DOHH2 (cell line): Measurements from ENCODE around the gene UPK3A.

Experiments
- EZH2phosphoT487 ChIP-seq: fragments of 200-600 bp; sonication (generic); IDR thresholded peaks from 2 replicates; pipeline ENCODE4 v1.6.1; 2017; ENCODE audit warnings: borderline replicate concordance, mild to moderate bottlenecking, antibody characterized with exemption, low read length, moderate library complexity, mixed read lengths
- TF ChIP-seq, protein P1 (sequence below): fragments of 200-600 bp; sonication (generic); IDR thresholded peaks from one replicate; pipeline ENCODE4 v1.5.1; 2014; ENCODE audit warnings: antibody characterized with exemption, mild to moderate bottlenecking, low read depth, low read length; ENCODE audit not compliant: poor library complexity, severe bottlenecking

DNA sequence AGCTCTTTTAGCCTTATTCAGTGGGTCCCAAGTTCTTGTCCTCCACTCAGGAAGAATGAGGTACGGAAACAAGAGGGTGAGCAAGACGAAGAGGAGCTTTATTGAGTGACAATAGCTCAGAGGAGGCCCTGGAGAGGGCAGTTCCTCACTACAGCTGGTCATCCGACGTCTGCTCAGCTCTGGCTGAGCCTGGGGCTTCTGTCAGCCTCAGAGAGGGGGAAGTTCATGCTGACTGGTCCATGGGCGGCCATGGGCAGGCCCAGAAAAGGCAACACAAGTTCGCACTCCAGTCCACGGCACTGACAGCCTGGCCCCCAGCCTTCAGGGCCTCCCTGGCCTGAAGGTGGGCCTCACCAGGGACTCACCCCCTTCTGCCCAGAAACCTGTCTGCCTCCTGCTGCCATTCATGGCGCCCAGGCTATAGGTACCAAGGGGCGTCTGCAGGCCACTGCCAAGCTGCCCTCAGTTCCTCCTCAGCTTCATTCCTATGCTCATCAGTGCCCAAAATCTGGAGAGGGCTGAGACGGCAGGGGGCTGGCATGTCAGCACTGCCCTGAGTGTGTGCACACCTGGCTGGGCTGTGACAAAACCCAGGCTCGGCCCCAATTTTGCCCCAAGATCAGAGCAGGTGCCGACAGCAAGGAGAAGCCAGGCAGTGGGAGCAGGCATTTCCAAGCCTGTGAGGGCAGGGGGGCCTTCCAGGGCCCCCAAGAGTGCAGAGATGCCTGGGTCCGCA, 22.4 kb upstream of the UPK3A start:
- TF ChIP-seq, protein P1, sequence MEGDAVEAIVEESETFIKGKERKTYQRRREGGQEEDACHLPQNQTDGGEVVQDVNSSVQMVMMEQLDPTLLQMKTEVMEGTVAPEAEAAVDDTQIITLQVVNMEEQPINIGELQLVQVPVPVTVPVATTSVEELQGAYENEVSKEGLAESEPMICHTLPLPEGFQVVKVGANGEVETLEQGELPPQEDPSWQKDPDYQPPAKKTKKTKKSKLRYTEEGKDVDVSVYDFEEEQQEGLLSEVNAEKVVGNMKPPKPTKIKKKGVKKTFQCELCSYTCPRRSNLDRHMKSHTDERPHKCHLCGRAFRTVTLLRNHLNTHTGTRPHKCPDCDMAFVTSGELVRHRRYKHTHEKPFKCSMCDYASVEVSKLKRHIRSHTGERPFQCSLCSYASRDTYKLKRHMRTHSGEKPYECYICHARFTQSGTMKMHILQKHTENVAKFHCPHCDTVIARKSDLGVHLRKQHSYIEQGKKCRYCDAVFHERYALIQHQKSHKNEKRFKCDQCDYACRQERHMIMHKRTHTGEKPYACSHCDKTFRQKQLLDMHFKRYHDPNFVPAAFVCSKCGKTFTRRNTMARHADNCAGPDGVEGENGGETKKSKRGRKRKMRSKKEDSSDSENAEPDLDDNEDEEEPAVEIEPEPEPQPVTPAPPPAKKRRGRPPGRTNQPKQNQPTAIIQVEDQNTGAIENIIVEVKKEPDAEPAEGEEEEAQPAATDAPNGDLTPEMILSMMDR = no peak
- no peak for TF ChIP-seq EZH2phosphoT487
